Smooth muscle cell of the brain vasculature (primary cell): Measurements from ENCODE around the gene FAM236A.
"Not testable (repeated sequence)": the region's sequence is repeated elsewhere in the genome, so short reads cannot be mapped to it uniquely, and the experiment has no call there.

Experiments used
- DNase-seq: peaks from one replicate; pipeline ENCODE4 v3.0.0-alpha.2; 2012; ENCODE audit warnings: low read depth, low spot score

Gene FAM236A

DNA sequence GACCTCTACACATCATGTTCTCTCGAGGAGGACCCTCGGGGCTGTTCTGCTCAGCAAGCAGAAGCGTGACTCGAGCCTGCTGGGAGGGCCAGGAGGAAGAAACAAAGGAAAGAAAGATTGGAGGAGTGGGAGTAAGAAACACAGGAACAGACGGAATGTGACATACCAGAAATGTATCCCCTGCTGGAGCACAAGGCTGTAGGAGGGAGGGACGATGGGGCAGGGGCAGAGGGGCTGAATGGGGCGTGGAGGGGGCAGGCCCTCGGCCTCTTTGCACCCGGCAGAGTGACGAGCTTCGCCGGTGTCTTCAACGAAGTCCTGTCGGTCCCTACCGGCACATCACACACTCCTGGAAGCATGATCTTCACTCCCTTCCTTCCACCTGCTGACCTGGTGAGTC, at the start of gene FAM236A:
Gene FAM236A (plus strand): TSS at position 301 of the 400 bp plus-strand sequence. CDS start 57 bp downstream, at position 358.
- DNase-seq: not testable (repeated sequence)

DNA sequence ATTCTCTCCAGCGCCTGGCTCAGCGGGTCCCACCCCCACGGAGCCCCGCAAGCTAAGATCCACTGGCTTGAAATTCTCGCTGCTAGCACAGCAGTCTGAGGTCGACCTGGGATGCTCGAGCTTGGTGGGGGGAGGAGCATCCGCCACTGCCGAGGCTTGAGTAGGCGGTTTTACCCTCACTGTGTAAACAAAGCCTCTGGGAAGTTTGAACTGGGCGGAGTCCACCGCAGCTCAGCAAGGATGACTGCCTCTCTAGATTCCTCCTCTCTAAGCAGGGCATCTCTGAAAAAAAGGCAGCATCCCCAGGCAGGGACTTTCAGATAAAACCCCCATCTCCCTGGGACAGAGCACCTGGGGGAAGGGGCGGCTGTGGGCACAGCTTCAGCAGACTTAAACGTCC, 48.3 kb upstream of the FAM236A start:
- DNase-seq: not testable (repeated sequence)

- DNase-seq: not testable (repeated sequence)
Observed at GRCh38 chrX:72912315-72912714, 25.7 kb upstream of the FAM236A start, which contains the start of gene FAM236C. FAM236C (plus strand) TSS chrX:72912615; CDS start chrX:72912715, 100 bp downstream.

DNA sequence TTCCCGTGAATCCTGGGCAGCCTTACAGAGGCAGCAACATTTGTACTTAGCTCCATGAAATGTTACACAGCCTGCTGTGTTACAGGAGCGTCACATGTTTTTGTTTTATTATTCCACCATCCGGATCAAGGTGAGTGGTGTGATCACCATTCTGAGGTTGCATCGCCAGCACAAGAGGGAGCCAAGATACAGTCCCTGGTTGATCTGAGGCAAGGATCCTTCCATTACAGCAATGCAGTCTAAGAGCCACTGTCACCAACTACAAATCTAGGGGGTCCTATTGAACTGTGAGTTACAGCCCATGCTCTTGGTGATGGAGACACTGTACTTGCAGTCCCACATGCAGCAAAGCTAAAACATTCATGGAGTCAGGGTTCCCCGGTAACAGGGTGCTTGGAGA, 21.9 kb upstream of the FAM236A start:
- DNase-seq: not testable (repeated sequence)

DNA sequence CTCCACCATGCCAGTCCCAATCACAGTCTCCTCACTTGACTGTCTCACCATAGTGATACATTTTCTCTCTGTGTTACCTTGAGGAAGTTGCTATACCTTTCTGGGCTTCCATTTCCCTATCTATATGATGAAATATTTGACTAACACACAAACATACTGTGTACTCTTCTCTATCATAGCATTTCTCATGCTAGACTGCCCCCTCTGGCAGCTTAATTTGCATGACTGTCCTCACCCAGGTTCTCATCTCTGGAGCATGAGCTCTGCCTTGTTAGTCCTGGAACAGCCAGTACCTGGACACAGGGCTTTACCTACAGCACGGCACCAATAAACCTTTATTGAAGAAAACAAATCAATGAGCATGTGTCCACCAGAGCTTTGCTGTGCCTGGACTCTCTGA, 5.7 kb upstream of the FAM236A start:
- DNase-seq: not testable (repeated sequence)

- DNase-seq: not testable (repeated sequence)
Observed at GRCh38 chrX:72936455-72936854, 1.6 kb upstream of the FAM236A start.

DNA sequence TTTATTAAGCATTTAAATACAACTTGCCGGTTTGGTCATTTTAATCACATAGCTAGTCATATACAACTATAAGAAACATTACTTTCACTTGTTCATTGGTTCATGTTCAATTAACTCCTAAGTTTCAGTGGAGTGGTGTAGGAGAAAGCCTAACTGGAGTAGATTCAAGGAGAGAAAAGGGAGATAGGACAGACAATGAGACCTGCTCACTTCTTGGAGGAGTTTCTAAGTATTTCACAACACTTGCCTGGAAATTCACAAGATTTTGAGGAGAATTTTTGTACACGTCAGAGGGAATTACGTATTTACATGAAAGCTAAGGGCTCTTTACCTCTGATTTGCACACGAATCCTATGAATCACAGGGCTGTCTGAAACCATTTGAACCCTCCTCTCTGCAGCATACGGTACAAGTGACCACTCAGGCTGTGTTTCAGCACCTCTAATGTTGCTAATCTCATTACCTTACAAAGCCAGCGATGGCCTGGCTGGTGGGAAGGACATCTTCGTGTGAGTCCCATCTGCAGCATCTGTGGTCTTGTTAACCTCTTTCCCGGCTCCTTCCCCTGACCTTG, 1.0 kb upstream of the FAM236A start:
- not testable (repeated sequence) for DNase-seq

DNA sequence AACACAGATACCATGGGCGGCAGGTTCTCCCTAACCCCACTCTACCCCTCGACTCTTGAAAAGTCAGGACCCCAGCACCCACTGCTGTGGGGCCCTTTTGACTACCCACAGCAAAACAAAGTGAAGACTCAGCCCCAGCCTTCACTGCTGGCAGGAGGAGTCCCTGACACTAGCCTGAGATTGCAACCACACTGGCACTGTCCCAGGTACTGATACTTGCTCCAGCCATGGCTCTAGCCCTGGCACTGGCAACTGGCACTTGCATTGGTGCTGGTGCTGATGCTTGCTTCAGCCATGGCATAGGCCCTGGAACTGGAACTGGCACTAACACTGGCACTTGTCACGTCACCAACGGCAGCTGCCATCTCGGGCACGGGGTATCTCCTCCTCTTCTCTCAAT, 4.3 kb downstream of the FAM236A start:
- not testable (repeated sequence) for DNase-seq

DNA sequence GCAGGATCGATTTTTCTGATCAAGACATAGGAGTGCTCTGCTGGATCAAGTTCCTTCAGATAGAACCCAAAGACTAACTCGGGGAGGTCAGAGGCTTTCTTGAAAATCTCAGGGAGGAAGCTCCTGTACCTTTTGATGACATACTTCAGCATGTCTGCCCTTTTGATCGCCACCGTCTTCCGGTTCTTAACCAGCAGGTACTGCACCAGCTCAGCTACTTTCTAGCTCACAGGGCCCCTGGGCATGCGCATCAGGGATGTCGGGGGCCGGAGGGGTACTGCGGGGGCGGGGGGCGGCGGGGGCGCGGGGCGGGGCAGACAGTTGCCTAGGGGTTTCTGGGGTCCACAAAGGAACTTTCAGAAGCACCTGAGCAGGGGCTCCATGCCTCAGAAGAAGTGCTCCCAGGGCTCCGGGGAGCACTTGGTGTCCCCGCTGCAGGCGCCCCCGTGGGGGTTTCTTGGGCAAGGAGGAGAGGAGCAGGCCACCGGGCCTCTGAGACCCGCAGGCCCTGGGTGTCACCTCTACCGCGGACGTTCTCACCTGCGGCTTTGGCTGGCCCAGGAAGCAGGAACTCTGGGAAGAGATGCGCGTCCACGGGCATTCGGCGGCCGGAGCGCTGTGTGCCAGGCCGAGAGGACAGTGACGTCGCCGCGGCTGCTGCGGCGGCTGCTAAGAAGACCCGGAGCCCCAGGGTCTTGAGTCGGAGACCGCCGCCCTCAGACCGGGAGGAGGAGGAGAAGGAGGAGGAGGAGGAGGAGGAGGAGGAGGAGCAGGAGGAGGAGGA, 5.2 kb downstream of the FAM236A start:
- not testable (repeated sequence) for DNase-seq

DNA sequence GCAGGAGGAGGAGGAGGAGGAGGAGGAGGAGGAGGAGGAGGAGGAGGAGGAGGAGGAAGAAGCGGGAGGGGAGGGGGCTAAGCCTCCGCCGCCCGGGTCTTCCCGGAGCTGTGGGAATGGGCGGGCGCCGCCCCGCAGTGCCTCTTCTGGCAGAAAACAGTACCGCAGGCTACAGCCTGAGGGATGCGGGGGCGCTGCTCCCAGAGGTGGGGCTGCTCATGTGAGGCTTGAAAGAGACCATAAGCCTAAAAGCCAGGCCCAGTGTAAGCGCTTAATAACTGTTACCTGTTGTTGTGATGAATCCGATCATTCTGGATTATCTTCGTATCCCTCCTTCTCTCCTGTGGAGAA, 5.8 kb downstream of the FAM236A start, which contains the start of gene DMRTC1:
Gene DMRTC1 (minus strand): TSS at position 19 of the 351 bp plus-strand sequence. CDS start 68,143 bp downstream, outside the sequence.
- DNase-seq: not testable (repeated sequence)

DNA sequence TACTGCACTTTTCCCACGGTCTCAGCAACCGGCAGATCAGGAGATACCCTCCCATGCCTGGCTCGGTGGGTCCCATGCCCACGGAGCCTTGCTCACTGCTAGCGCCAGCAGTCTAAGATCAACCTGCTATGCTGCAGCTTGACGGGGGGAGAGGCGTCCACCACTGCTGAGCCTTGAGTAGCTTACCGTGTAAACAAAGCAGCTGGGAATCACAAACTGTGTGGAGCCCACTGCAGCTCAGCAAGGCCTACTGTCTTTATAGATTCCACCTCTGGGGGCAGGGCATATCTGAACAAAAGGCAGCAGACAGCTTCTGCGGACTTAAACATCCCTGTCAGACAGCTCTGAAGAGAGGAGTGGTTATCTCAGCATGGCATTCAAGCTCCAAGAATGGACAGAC, 22.0 kb downstream of the FAM236A start:
- DNase-seq: not testable (repeated sequence)

GRCh38 chrX:72971859-72972258, 33.9 kb downstream of the FAM236A start:
- DNase-seq: not testable (repeated sequence)

DNA sequence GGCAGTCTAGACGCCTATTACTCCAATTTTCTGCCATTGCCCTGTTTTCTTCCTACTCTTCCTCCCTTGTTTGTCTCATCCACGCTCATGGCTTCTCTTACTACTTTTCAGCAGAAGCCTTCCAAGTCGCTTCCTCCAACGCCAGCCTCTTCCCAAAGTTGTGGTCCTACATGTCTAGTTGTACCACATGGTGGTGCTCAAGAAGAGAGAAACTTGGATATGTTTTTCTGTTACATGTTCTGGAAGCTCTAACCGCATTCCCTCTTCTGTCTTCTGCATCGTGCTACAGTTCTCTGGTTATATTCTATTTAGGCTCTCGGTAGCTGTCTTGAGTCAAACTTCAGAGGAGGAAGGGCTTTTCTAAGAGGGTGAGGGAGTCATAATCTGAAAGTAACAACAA, 36.9 kb downstream of the FAM236A start:
- DNase-seq: not testable (repeated sequence)

DNA sequence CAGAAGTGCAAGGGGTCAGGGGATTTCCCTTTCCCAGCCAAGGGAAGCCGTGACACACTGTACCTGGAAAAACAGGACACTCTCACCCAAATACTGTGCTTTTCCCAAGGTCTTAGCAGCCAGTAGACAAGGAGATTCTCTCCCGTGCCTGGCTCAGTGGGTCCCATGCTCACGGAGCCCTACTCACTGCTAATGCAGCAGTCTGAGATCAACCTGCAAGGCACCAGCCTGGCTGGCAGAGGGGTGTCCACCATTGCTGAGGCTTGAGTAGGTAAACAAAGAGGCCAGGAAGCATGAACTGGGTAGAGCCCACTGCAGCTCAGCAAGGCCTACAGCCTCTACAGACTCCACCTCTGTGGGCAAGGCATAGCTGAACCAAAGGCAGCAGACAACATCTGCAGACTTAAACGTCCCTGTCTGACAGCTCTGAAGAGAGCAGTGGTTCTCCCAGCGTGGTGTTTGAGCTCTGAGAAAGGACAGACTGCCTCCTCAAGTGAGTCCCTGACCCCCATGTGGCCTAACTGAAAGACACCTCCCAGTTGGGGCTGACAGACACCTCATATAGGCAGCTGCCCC, 43.0 kb downstream of the FAM236A start:
- DNase-seq: not testable (repeated sequence)
